HFFc6 (cell line): ENCODE measurements around the gene SLC39A11. TPM values are rescaled to one million over a fixed set of nuclear protein-coding genes. Genes with fewer than 3 reads are reported as not detected.

Experiments used
- DNase-seq: peaks from one replicate; pipeline ENCODE4 v3.0.0-alpha.2; 2018
- H3K27ac Mint-ChIP-seq: 2 replicates; pipeline ENCODE4 v1.8.0; 2020; ENCODE audit warnings: mild to moderate bottlenecking, mixed read lengths
- H3K27me3 Mint-ChIP-seq: 2 replicates; pipeline ENCODE4 v1.8.0; 2021; ENCODE audit warnings: mild to moderate bottlenecking, moderate library complexity, mixed read lengths; ENCODE audit not compliant: insufficient read depth
- H3K36me3 Mint-ChIP-seq: 2 replicates; pipeline ENCODE4 v1.8.0; 2021; ENCODE audit warnings: low read depth, mixed read lengths
- H3K4me1 Mint-ChIP-seq: 2 replicates; pipeline ENCODE4 v1.8.0; 2020; ENCODE audit warnings: low read depth, mixed read lengths
- H3K4me3 Mint-ChIP-seq: 2 replicates; pipeline ENCODE4 v1.8.0; 2020; ENCODE audit warnings: mild to moderate bottlenecking, moderate library complexity, mixed read lengths
- H3K9me3 Mint-ChIP-seq: 2 replicates; pipeline ENCODE4 v1.8.0; 2020; ENCODE audit warnings: mild to moderate bottlenecking, mixed read lengths
- CTCF ChIP-seq: fragments of 200-600 bp; sonication (generic); IDR thresholded peaks from 2 replicates; pipeline ENCODE4 v1.5.0; 2021; ENCODE audit warnings: antibody characterized with exemption, mild to moderate bottlenecking
- total RNA-seq, 6 experiments: library from RNA; stranded (reverse); fragmentation: NEBNext Ultra II Directional; extraction: Animal tissue kit (Norgen Biotek cat#: 25700); gene quantifications; 2 replicates in 1 of 6; 3 replicates in 5 of 6; pipeline ENCODE4 v1.2.3, GENCODE V29; 2021

The SLC39A11 gene
- total RNA-seq, 6 experiments from 2014 or later, result 29.7 to 40.6 (median 34.9) TPM

GRCh38 chr17:73105431-73105830 is 12.9 kb upstream of the SLC39A11 start:
- Mint-ChIP-seq H3K27me3 (peaks cover 5% of the 10 kb centered on the region), H3K27ac (no peak overlapping the region)

GRCh38 chr17:73104450-73104849 is 12.0 kb upstream of the SLC39A11 start:
- Mint-ChIP-seq H3K4me3 (no peak overlapping the region), H3K27me3 (peaks cover 5% of the 10 kb centered on the region), H3K27ac (no peak overlapping the region), H3K4me1 (no peaks in the 10 kb centered on the region), H3K9me3 (no peaks in the 10 kb centered on the region), H3K36me3 (no peaks in the 10 kb centered on the region)
- TF ChIP-seq CTCF, result no peak
- DNase-seq, result no peak

More at GRCh38 chr17:73105431-73105830, 12.9 kb upstream of the SLC39A11 start:
- no peak for TF ChIP-seq CTCF
- Mint-ChIP-seq H3K4me3 (no peak overlapping the region), H3K9me3 (no peaks in the 10 kb centered on the region), H3K4me1 (no peaks in the 10 kb centered on the region), H3K36me3 (no peaks in the 10 kb centered on the region)
- DNase-seq, result no peak

GRCh38 chr17:73103641-73104335 is 11.3 kb upstream of the SLC39A11 start:
- Mint-ChIP-seq H3K27ac (no peak overlapping the region), H3K4me1 (no peaks in the 10 kb centered on the region)

GRCh38 chr17:73101031-73101430 is 8.5 kb upstream of the SLC39A11 start:
- Mint-ChIP-seq H3K4me1 (peaks cover 10% of the 10 kb centered on the region), H3K27ac (no peak overlapping the region), H3K27me3 (peaks cover 7% of the 10 kb centered on the region), H3K36me3 (no peaks in the 10 kb centered on the region), H3K9me3 (no peaks in the 10 kb centered on the region), H3K4me3 (no peak overlapping the region)
- no peak for TF ChIP-seq CTCF
- no peak for DNase-seq

More at GRCh38 chr17:73103641-73104335, 11.3 kb upstream of the SLC39A11 start:
- no peak for DNase-seq
- H3K27me3 Mint-ChIP-seq, result peaks cover 5% of the 10 kb centered on the region
- H3K4me3 Mint-ChIP-seq, result no peak overlapping the region
- TF ChIP-seq CTCF, result no peak
- no peaks in the 10 kb centered on the region for H3K36me3 Mint-ChIP-seq
- no peaks in the 10 kb centered on the region for H3K9me3 Mint-ChIP-seq

- Mint-ChIP-seq H3K4me1 (peaks cover 10% of the 10 kb centered on the region), H3K9me3 (no peaks in the 10 kb centered on the region), H3K27ac (no peak overlapping the region), H3K27me3 (peaks cover 7% of the 10 kb centered on the region), H3K36me3 (no peaks in the 10 kb centered on the region), H3K4me3 (no peak overlapping the region)
- no peak for TF ChIP-seq CTCF
- DNase-seq, result no peak
Observed at GRCh38 chr17:73100363-73100762, 7.9 kb upstream of the SLC39A11 start.
